HEK293T (cell line): ENCODE measurements around the gene DNAJC5.

Experiments
- CTCF ChIA-PET: fragments of 350-600 bp; formaldehyde crosslinking; extraction: SDS; loops from one replicate; lab custom pipeline; 2021; ENCODE audit warnings: antibody characterized with exemption, inconsistent platforms; lab: Yijun Ruan, JAX
- POLR2A ChIA-PET: fragments of 350-600 bp; formaldehyde crosslinking; extraction: SDS; loops from one replicate; lab custom pipeline; 2020; ENCODE audit warnings: antibody characterized with exemption, inconsistent platforms; lab: Yijun Ruan, JAX
- DNase-seq: peaks from one replicate; pipeline ENCODE4 v3.0.0; 2012; ENCODE audit warnings: mixed read lengths; ENCODE audit errors: extremely low spot score
- ARNT ChIP-seq: fragments of 450-650 bp; IDR thresholded peaks from 2 replicates; pipeline ENCODE4 v1.6.1; 2017; ENCODE audit warnings: mild to moderate bottlenecking
- BHLHE40 ChIP-seq: fragments of 450-650 bp; IDR thresholded peaks from 2 replicates; pipeline ENCODE4 v1.6.1; 2016; ENCODE audit warnings: mild to moderate bottlenecking, moderate library complexity, borderline replicate concordance
- CTBP1 ChIP-seq: fragments of 450-650 bp; IDR thresholded peaks from 2 replicates; pipeline ENCODE4 v1.6.1; 2016; ENCODE audit warnings: borderline replicate concordance
- ELF4 ChIP-seq: fragments of 450-650 bp; IDR thresholded peaks from 2 replicates; pipeline ENCODE4 v1.6.1; 2017; ENCODE audit warnings: antibody characterized with exemption
- FOXA1 ChIP-seq: fragments of 450-650 bp; IDR thresholded peaks from 2 replicates; pipeline ENCODE4 v1.6.1; 2016; ENCODE audit warnings: mild to moderate bottlenecking
- FOXK2 ChIP-seq: fragments of 450-650 bp; IDR thresholded peaks from 2 replicates; pipeline ENCODE4 v1.6.1; 2016; ENCODE audit warnings: mild to moderate bottlenecking
- FOXM1 ChIP-seq: fragments of 450-650 bp; IDR thresholded peaks from 2 replicates; pipeline ENCODE4 v1.6.1; 2017; ENCODE audit warnings: mild to moderate bottlenecking, borderline replicate concordance
- HDGF ChIP-seq: fragments of 450-650 bp; IDR thresholded peaks from 2 replicates; pipeline ENCODE4 v1.6.1; 2017; ENCODE audit warnings: antibody characterized with exemption, borderline replicate concordance
- L3MBTL2 ChIP-seq: fragments of 450-650 bp; conservative IDR thresholded peaks from 2 replicates; pipeline ENCODE4 v1.6.1; 2016; ENCODE audit warnings: mild to moderate bottlenecking
- LEF1 ChIP-seq: fragments of 450-650 bp; IDR thresholded peaks from 2 replicates; pipeline ENCODE4 v1.6.1; 2017; ENCODE audit warnings: mild to moderate bottlenecking, borderline replicate concordance
- NFRKB ChIP-seq: fragments of 450-650 bp; IDR thresholded peaks from 2 replicates; pipeline ENCODE4 v1.6.1; 2016; ENCODE audit warnings: mild to moderate bottlenecking, moderate library complexity
- SP1 ChIP-seq: fragments of 450-650 bp; IDR thresholded peaks from 2 replicates; pipeline ENCODE4 v1.6.1; 2017
- SUZ12 ChIP-seq: fragments of 450-650 bp; IDR thresholded peaks from 2 replicates; pipeline ENCODE4 v1.6.1; 2016; ENCODE audit warnings: mild to moderate bottlenecking
- TARDBP ChIP-seq: fragments of 450-650 bp; IDR thresholded peaks from 2 replicates; pipeline ENCODE4 v1.6.1; 2016
- ZNF384 ChIP-seq: fragments of 450-650 bp; IDR thresholded peaks from 2 replicates; pipeline ENCODE4 v1.6.1; 2016
- TF ChIP-seq, protein P1 (sequence below): fragments of 450-650 bp; IDR thresholded peaks from 2 replicates; pipeline ENCODE4 v1.6.1; 2016

DNAJC5 gene

DNA sequence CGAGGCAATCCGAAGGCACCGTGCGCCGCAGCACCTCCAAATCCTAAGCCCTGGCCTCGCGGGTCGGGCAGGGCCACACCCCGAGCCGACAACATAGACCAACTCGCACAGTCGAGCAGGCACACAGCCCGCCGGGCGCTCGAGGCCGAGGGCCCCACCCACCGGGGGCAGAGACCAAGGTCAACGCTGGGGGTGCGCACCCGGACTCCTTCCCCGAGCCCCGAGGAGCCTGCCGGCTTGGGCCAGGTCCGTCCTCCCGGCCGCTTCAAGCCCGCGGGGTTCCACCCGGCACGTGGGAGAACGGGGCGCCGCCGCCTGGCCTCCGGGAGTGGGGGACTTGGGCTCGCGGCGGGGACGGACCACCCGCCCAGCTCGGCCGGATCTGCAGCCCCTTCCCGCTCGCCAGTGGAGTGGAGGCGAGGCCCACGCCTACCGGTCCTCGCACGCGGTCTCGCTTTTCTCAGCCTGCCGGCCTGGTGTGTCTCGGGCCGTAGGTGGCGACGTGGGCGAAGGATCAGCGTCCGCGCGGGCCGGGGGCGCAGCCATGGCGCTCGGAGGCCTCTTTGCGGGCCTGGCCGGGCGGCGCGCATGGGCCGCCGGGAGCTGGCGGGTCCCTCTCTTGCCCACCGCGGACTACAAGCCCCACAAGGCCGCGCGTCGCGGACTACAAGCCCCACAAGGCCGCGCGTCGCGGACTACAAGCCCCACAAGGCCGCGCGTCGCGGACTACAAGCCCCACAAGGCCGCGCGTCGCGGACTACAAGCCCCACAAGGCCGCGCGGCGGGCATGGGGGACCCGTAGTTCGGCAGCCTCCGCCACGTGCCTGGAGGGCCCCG lies 61.1 kb downstream of the DNAJC5 start, which contains the start of gene UCKL1:
UCKL1 (minus strand) TSS at position 590 of the 837 bp plus-strand sequence; CDS start at position 546, 44 bp downstream.
- ChIA-PET POLR2A (interaction anchor here (0.6 to 3.3 kb wide), 11 partner anchors 12 to 181 kb away, joined by 3 to 27 read pairs (median 3); partner anchors contain the start of gene PRPF6), CTCF (interaction anchor here (1.3 kb wide), 1 partner anchor 17 kb away, joined by 3 read pairs; no protein-coding TSS in a partner anchor)
- TF ChIP-seq LEF1 (no peak), FOXM1 (no peak), ELF4 (peak; percentile 56)
- TF ChIP-seq, protein P1, sequence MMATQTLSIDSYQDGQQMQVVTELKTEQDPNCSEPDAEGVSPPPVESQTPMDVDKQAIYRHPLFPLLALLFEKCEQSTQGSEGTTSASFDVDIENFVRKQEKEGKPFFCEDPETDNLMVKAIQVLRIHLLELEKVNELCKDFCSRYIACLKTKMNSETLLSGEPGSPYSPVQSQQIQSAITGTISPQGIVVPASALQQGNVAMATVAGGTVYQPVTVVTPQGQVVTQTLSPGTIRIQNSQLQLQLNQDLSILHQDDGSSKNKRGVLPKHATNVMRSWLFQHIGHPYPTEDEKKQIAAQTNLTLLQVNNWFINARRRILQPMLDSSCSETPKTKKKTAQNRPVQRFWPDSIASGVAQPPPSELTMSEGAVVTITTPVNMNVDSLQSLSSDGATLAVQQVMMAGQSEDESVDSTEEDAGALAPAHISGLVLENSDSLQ = no peak
- DNase-seq = peak; percentile 87

- DNase-seq = no peak
- ChIA-PET POLR2A (interaction anchor here (0.6 to 3.3 kb wide), 11 partner anchors 11 to 181 kb away, joined by 3 to 27 read pairs (median 3); partner anchors contain the start of gene PRPF6), CTCF (interaction anchor here (1.0 kb wide), 1 partner anchor 49 kb away, joined by 4 read pairs; no protein-coding TSS in a partner anchor)
- TF ChIP-seq, protein P1 = no peak
- TF ChIP-seq L3MBTL2 = peak; percentile 84
Observed at GRCh38 chr20:63956664-63957003, 61.7 kb downstream of the DNAJC5 start.

GRCh38 chr20:63957004-63957689 lies 62.2 kb downstream of the DNAJC5 start:
- no peak for TF ChIP-seq FOXM1
- no peak for TF ChIP-seq BHLHE40
- TF ChIP-seq ELF4 = no peak
- TF ChIP-seq CTBP1 = no peak
- no peak for TF ChIP-seq FOXK2
- no peak for TF ChIP-seq FOXA1
- TF ChIP-seq SUZ12 = no peak
- TF ChIP-seq, protein P1 = no peak
- TF ChIP-seq ARNT = no peak
- TF ChIP-seq LEF1 = no peak
- no peak for TF ChIP-seq SP1
- TF ChIP-seq TARDBP = no peak
- no peak for TF ChIP-seq NFRKB
- DNase-seq = peak; percentile 61
- CTCF ChIA-PET = interaction anchor here (0.6 to 1.0 kb wide), 4 partner anchors 11 to 50 kb away, joined by 3 to 4 read pairs (median 3); partner anchors contain the start of gene PRPF6
- POLR2A ChIA-PET = interaction anchor here (1.1 to 3.3 kb wide), 3 partner anchors 11 to 66 kb away, joined by 3 to 27 read pairs (median 13); partner anchors contain the start of gene PRPF6

DNA sequence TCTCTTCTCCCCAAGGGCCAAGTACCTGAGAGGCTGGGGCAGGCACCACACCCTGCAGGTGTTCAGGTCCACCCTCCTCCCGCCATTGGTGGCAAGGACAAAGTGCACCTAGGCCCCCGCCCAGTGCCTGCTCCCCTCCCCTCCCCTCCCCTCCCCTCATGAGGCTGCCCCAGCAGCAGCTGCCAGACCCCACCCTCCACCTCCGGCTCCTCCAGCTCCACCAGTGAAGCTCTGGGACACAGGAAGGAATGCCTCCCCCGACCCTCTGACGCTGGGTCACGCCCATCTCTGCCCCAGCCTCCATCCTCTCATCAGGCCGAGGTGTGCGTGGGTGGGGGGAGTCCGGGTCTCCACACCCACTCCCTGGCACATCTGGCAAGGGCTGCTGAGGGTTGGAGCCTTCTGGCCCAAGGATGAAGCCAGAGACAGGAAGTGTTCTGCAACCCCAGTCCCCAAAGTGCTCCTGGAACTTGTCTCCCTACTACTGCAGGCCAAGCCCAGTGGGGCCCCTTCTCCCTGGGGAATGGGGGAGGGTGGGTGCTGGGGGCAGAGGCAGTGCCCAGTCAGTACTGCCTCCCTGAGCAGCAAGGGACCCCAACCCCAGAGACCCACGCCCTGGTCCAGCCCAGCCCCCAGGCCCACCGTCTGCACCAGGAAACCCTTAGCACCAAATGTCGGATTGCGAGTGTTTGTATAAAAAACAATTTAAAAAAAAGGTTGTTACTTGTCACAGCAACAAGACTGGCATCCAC lies 62.9 kb downstream of the DNAJC5 start:
- ChIA-PET POLR2A (interaction anchor here (1.0 to 3.3 kb wide), 3 partner anchors 10 to 23 kb away, joined by 4 to 27 read pairs (median 13); partner anchors contain the start of gene PRPF6), CTCF (interaction anchor here (0.6 to 1.0 kb wide), 4 partner anchors 10 to 50 kb away, joined by 3 to 4 read pairs (median 3); partner anchors contain the start of gene PRPF6)
- TF ChIP-seq LEF1 (no peak), HDGF (no peak), TARDBP (no peak), NFRKB (no peak), FOXK2 (no peak), CTBP1 (no peak), ZNF384 (no peak), FOXA1 (no peak), SP1 (no peak), SUZ12 (no peak), ARNT (no peak)
- peak; percentile 20 for DNase-seq

DNA sequence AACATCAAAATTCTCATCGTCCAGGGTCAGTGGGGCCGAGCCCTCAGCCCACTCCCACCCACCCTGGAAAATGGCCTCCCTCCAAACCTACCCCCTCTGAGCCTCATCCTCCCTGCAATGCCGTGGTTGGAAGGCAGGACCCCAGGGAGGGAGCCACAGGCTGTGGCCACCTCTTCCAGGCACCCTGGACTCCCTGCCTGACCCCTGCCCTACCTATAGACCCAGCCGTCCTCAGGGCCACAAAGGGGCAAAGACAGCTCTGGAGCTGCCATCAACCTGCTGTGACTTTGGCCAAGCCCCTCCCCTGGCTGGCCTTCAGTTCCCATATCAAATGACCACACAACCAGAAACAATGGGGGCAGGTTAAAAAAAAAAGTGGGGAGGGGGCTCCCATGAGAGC lies 63.5 kb downstream of the DNAJC5 start:
- no peak for DNase-seq
- ChIA-PET POLR2A (interaction anchor here (1.0 to 3.3 kb wide), 3 partner anchors 9 to 22 kb away, joined by 4 to 27 read pairs (median 13); partner anchors contain the start of gene PRPF6), CTCF (interaction anchor here (1.0 kb wide), 1 partner anchor 15 kb away, joined by 4 read pairs; no protein-coding TSS in a partner anchor)
- TF ChIP-seq L3MBTL2 = no peak
- TF ChIP-seq FOXK2 = no peak
- no peak for TF ChIP-seq FOXM1
- no peak for TF ChIP-seq SP1
- no peak for TF ChIP-seq ZNF384
- no peak for TF ChIP-seq HDGF
- TF ChIP-seq ARNT = no peak
- TF ChIP-seq CTBP1 = no peak
- TF ChIP-seq, protein P1 = no peak
